Panc1 (cell line): ENCODE data around the gene LDB2.

ENCODE experiments used
- CTCF ChIP-seq: fragments of 450-650 bp; IDR thresholded peaks from 2 replicates; pipeline ENCODE4 v1.5.1; 2017; ENCODE audit warnings: mild to moderate bottlenecking
- REST ChIP-seq, 2 experiments: IDR thresholded peaks; 2 replicates each; pipeline ENCODE4 v1.6.1; 2011 to 2012; ENCODE audit warnings: low read depth in 2 of 2, control low read depth in 1 of 2, low read length in 1 of 2, mild to moderate bottlenecking in 1 of 2, moderate library complexity in 1 of 2; ENCODE audit not compliant: insufficient read depth in 1 of 2

- peak; percentile 74 for TF ChIP-seq CTCF
- no peak for TF ChIP-seq REST (IDR thresholded peaks at IDR 0.05; ENCODE audit: insufficient read depth in 1 of 2, low read depth in 2 of 2, low read length in 1 of 2)
Measured at GRCh38 chr4:16916719-16917337, 18.4 kb upstream of the LDB2 start.
